Neuronal stem cell (in vitro differentiated cells): Measurements from ENCODE around the gene SMIM41.

ENCODE experiments used
- DNase-seq: peaks from one replicate; pipeline ENCODE4 v3.0.0-alpha.2; 2013; ENCODE audit warnings: low spot score
- H2AFZ ChIP-seq: one replicate; pipeline ENCODE4 v1.6.1; 2013; ENCODE audit warnings: mild to moderate bottlenecking, low read length, inconsistent platforms
- H2AK5ac ChIP-seq: 2 replicates; pipeline ENCODE4 v1.6.1; 2013; ENCODE audit warnings: low read depth, mild to moderate bottlenecking, inconsistent platforms, low read length, moderate library complexity, mixed read lengths
- H2BK120ac ChIP-seq: 2 replicates; pipeline ENCODE4 v1.6.1; 2013; ENCODE audit warnings: low read depth, mild to moderate bottlenecking, inconsistent platforms, low read length, moderate library complexity, mixed read lengths
- H2BK12ac ChIP-seq: one replicate; pipeline ENCODE4 v1.6.1; 2013; ENCODE audit warnings: low read length, inconsistent platforms
- H2BK15ac ChIP-seq: 2 replicates; pipeline ENCODE4 v1.6.1; 2013; ENCODE audit warnings: mild to moderate bottlenecking, low read length, inconsistent platforms, mixed read lengths
- H2BK5ac ChIP-seq: one replicate; pipeline ENCODE4 v1.6.1; 2013; ENCODE audit warnings: inconsistent platforms, mild to moderate bottlenecking, low read length, moderate library complexity
- H3K14ac ChIP-seq: one replicate; pipeline ENCODE4 v1.6.1; 2013; ENCODE audit warnings: low read length, inconsistent platforms
- H3K18ac ChIP-seq: 2 replicates; pipeline ENCODE4 v1.6.1; 2013; ENCODE audit warnings: low read length, inconsistent platforms
- H3K23ac ChIP-seq: 2 replicates; pipeline ENCODE4 v1.6.1; 2013; ENCODE audit warnings: low read depth, mild to moderate bottlenecking, mixed read lengths, low read length, inconsistent platforms; ENCODE audit not compliant: poor library complexity
- H3K27ac ChIP-seq: replicated peaks from 3 replicates; pipeline ENCODE4 v1.5.1; 2013; ENCODE audit warnings: low read length, inconsistent platforms
- H3K27me3 ChIP-seq, 3 experiments: 2 replicates each; pipeline ENCODE4 v1.6.1; 2013; ENCODE audit warnings: low read length in 3 of 3, mild to moderate bottlenecking in 2 of 3, inconsistent platforms in 1 of 3, low read depth in 1 of 3, mixed read lengths in 1 of 3, moderate library complexity in 1 of 3; ENCODE audit not compliant: control insufficient read depth in 3 of 3, insufficient read depth in 3 of 3
- H3K36me3 ChIP-seq, 2 donors: replicated peaks in 1 of 2; 2 replicates each; pipeline ENCODE4 v1.6.1; 2013; ENCODE audit warnings: low read length in 2 of 2; ENCODE audit not compliant: control insufficient read depth in 2 of 2, insufficient read depth in 2 of 2
- H3K4ac ChIP-seq: 2 replicates; pipeline ENCODE4 v1.6.1; 2013; ENCODE audit warnings: inconsistent platforms, mild to moderate bottlenecking, low read length, moderate library complexity
- H3K4me1 ChIP-seq, 2 donors: 1 replicate in 1 of 2; 2 replicates in 1 of 2; pipeline ENCODE4 v1.6.1; 2013; ENCODE audit warnings: low read length in 2 of 2, low read depth in 1 of 2; ENCODE audit not compliant: control insufficient read depth in 2 of 2, insufficient read depth in 1 of 2
- H3K4me2 ChIP-seq: one replicate; pipeline ENCODE4 v1.6.1; 2013; ENCODE audit warnings: mild to moderate bottlenecking, low read length, inconsistent platforms; ENCODE audit not compliant: insufficient read depth, poor library complexity, severe bottlenecking
- H3K4me3 ChIP-seq, 2 donors: 2 replicates each; pipeline ENCODE4 v1.5.1; 2013; ENCODE audit warnings: low read length in 2 of 2, mild to moderate bottlenecking in 2 of 2, inconsistent platforms in 1 of 2, moderate library complexity in 1 of 2
- H3K79me1 ChIP-seq: one replicate; pipeline ENCODE4 v1.6.1; 2013; ENCODE audit warnings: low read depth, mild to moderate bottlenecking, inconsistent platforms, low read length, moderate library complexity
- H3K9ac ChIP-seq: one replicate; pipeline ENCODE4 v1.6.1; 2013; ENCODE audit warnings: mild to moderate bottlenecking, low read depth, low read length, inconsistent platforms; ENCODE audit not compliant: poor library complexity
- H3K9me3 ChIP-seq, 2 donors: replicated peaks in 1 of 2; 2 replicates each; pipeline versions ENCODE3 to v1.6.1; 2013; ENCODE audit warnings: low read length in 2 of 2, mild to moderate bottlenecking in 2 of 2, inconsistent platforms in 1 of 2, low read depth in 1 of 2, mixed read lengths in 1 of 2, moderate library complexity in 1 of 2; ENCODE audit not compliant: control insufficient read depth in 2 of 2, insufficient read depth in 1 of 2
- H4K8ac ChIP-seq: one replicate; pipeline ENCODE4 v1.6.1; 2013; ENCODE audit warnings: low read depth, mild to moderate bottlenecking, inconsistent platforms, low read length, moderate library complexity
- H4K91ac ChIP-seq: one replicate; pipeline ENCODE4 v1.6.1; 2013; ENCODE audit warnings: low read length, low read depth, mild to moderate bottlenecking, inconsistent platforms; ENCODE audit not compliant: poor library complexity
- WGBS, 2 donors: extraction: QIAGEN DNeasy Blood & Tissue Kit; methylation state at CpG; one replicate each; pipeline ENCODE4 v1.1.7; 2013; ENCODE audit warnings: missing lambda C conversion rate in 2 of 2, mixed read lengths in 1 of 2; ENCODE audit not compliant: insufficient read length in 2 of 2, insufficient replicate concordance in 1 of 2; ENCODE audit errors: extremely low coverage in 2 of 2; 5-methylcytosine and 5-hydroxymethylcytosine counted together

The SMIM41 gene

DNA sequence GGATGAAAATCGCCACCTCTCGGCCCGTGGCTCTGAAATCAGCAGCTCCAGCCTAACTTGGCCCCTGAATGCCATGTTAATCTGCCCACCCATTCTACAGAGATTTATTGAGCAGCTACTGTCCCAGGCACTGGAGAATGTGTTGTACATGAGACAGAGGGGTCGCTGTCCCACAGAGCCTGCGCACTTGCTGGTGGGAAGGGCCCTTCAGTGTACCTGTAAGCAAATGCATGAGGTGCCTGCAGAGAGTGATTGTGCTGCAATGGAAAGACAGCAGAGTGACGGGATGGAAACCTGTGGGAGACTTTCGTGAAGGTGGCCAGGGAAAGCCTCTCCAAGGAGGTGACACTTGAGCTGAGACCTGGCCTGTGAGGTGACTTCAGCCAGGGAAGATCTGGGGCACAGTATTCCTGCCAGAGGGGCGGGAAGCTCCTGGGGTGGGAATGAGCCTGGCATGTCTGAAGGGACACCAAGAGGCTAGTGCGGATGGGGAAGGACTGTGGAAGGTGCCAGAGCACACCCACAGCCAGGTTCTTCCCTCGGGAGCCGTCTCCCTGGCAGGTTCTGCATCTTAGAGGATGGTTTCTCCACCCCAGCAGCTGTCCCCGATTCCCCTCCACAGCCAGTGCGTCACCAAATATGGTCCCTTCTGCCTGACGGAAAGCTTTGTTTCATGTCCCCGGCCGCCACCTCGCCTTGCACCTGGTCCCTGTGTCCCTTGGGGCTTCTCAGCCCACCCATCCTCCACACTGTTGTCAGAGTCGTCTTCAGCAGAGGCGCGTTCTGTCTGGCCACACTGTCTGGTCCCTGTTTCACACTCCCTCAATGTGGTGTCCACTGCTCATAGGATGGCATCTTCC is 8.7 kb downstream of the SMIM41 start:
- no peak overlapping the region for H4K91ac ChIP-seq
- H3K27ac ChIP-seq: no peak overlapping the region
- no peak overlapping the region for H3K18ac ChIP-seq
- peaks cover 0 to 60% (median 0%) of the 10 kb centered on the region in 3 experiments for H3K27me3 ChIP-seq
- DNase-seq: no peak
- no peak overlapping the region for H2BK120ac ChIP-seq
- H2AK5ac ChIP-seq: no peak overlapping the region
- H3K23ac ChIP-seq: no peak overlapping the region
- no peak overlapping the region for H3K4ac ChIP-seq
- H4K8ac ChIP-seq: no peak overlapping the region
- H3K4me2 ChIP-seq: no peak overlapping the region
- H3K9ac ChIP-seq: no peak overlapping the region
- H3K36me3 ChIP-seq: no peaks in the 10 kb centered on the region
- H3K79me1 ChIP-seq: no peaks in the 10 kb centered on the region
- no CpG with 5 or more reads among the region's 20 CpGs for WGBS, 2 donors
- H3K9me3 ChIP-seq: no peaks in the 10 kb centered on the region
- peak overlapping the region; percentile 31 for H2BK15ac ChIP-seq
- H3K14ac ChIP-seq: no peak overlapping the region
- H2BK5ac ChIP-seq: peak overlapping the region; percentile 33
- H3K4me3 ChIP-seq: no peak overlapping the region
- peaks cover 0 to 1% of the 10 kb centered on the region in 2 donors for H3K4me1 ChIP-seq
- H2BK12ac ChIP-seq: no peak overlapping the region
- no peak overlapping the region for H2AFZ ChIP-seq

DNA sequence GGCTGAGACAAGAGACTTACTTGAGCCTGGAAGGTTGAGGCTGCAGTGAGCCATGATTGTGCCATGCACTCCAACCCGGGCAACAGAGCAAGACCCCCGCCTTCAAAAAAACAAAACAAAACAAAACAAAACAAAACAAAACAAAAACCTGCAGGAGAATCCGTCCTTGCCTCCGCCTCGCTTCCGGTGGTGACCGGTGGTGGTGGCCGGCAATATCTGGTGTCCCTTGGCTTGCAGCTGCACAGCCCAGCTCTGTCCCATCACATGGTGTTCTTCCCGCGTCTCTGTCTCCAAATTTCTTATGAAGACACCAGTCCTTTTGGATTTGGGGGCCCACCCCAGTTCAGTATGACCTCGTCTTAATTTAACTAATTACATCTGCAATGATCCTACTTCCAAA is 10.0 kb downstream of the SMIM41 start:
- H3K36me3 ChIP-seq: no peaks in the 10 kb centered on the region
- no peak overlapping the region for H3K9ac ChIP-seq
- H3K4me2 ChIP-seq: no peak overlapping the region
- H3K27ac ChIP-seq: no peak overlapping the region
- H3K4me3 ChIP-seq: no peak overlapping the region
- no peaks in the 10 kb centered on the region for H3K4me1 ChIP-seq
- H3K18ac ChIP-seq: no peak overlapping the region
- WGBS, 2 donors: no CpG with 5 or more reads among the region's 11 CpGs
- no peak overlapping the region for H3K23ac ChIP-seq
- H2BK15ac ChIP-seq: no peak overlapping the region
- H2BK5ac ChIP-seq: no peak overlapping the region
- H2BK120ac ChIP-seq: no peak overlapping the region
- H3K14ac ChIP-seq: no peak overlapping the region
- H2AK5ac ChIP-seq: no peak overlapping the region
- H3K79me1 ChIP-seq: no peaks in the 10 kb centered on the region
- no peak overlapping the region for H4K8ac ChIP-seq
- no peaks in the 10 kb centered on the region for H3K9me3 ChIP-seq
- H3K27me3 ChIP-seq: peaks cover 0 to 59% (median 0%) of the 10 kb centered on the region in 3 experiments
- H4K91ac ChIP-seq: no peak overlapping the region
- H2AFZ ChIP-seq: no peak overlapping the region
- H2BK12ac ChIP-seq: no peak overlapping the region
- no peak overlapping the region for H3K4ac ChIP-seq
- DNase-seq: no peak

DNA sequence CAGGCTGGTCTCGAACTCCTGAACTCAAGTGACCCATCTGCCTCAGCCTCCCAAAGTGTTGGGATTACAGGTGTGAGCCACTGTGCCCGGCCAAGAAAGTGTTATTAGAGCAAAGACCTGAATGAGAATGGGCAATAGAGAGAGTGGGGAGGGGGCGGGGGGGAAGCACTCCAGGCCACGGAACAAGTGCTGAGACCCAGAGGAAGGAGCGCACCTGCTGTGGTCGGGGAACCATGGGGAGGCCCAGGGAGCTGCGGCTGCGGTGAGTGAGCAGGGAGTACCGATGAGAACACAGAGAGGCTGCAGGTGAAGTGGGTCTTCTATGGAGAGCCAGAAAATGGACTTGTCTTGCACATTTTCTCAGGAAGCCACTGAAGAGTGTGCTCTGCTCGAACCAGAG is 10.8 kb downstream of the SMIM41 start:
- no peak overlapping the region for H2AK5ac ChIP-seq
- H2BK12ac ChIP-seq: no peak overlapping the region
- no peak overlapping the region for H4K8ac ChIP-seq
- no peak overlapping the region for H3K4me3 ChIP-seq
- DNase-seq: no peak
- H3K36me3 ChIP-seq: no peaks in the 10 kb centered on the region
- H3K4me2 ChIP-seq: no peak overlapping the region
- WGBS, 2 donors: no CpG with 5 or more reads among the region's 10 CpGs
- no peak overlapping the region for H2BK5ac ChIP-seq
- H3K23ac ChIP-seq: peak overlapping the region; percentile 22
- H2AFZ ChIP-seq: no peak overlapping the region
- no peak overlapping the region for H4K91ac ChIP-seq
- no peak overlapping the region for H3K9ac ChIP-seq
- H2BK120ac ChIP-seq: no peak overlapping the region
- no peak overlapping the region for H3K4ac ChIP-seq
- no peaks in the 10 kb centered on the region for H3K4me1 ChIP-seq
- H3K9me3 ChIP-seq: no peaks in the 10 kb centered on the region
- no peak overlapping the region for H3K14ac ChIP-seq
- no peak overlapping the region for H3K27ac ChIP-seq
- peaks cover 0 to 51% (median 0%) of the 10 kb centered on the region in 3 experiments for H3K27me3 ChIP-seq
- H3K18ac ChIP-seq: peak overlapping the region; percentile 19
- H2BK15ac ChIP-seq: no peak overlapping the region
- no peaks in the 10 kb centered on the region for H3K79me1 ChIP-seq

DNA sequence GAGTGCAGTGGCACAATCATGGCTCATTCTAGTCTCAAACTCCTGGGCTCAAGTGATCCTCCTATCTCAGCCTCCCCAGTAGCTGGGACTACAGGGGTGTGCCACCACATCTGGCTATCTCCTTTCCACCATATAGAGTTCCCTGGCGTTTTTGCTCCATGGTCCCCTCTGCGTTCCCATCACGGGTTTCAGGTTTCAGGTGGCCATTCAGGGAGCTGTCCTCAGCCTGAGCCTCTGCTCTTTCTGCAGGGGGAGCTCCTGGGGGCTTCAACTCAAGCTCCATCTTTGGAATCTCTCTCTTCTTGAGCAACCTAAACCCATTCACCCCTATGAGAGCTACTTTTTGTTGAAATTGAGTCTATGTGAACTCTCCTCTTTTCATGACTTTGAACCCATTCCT is 11.6 kb downstream of the SMIM41 start:
- Histone ChIP-seq H2BK15ac (no peak overlapping the region), H3K23ac (no peak overlapping the region), H4K8ac (no peak overlapping the region), H3K4me2 (no peak overlapping the region), H2BK120ac (no peak overlapping the region), H3K9me3 (no peaks in the 10 kb centered on the region), H3K9ac (no peak overlapping the region), H4K91ac (no peak overlapping the region), H2AFZ (no peak overlapping the region), H2BK5ac (no peak overlapping the region), H3K18ac (no peak overlapping the region), H2AK5ac (no peak overlapping the region), H3K4me3 (no peak overlapping the region), H3K4me1 (no peaks in the 10 kb centered on the region), H3K14ac (no peak overlapping the region), H3K79me1 (no peaks in the 10 kb centered on the region), H3K4ac (no peak overlapping the region), H2BK12ac (no peak overlapping the region), H3K27me3 (peaks cover 0 to 44% (median 0%) of the 10 kb centered on the region in 3 experiments), H3K36me3 (no peaks in the 10 kb centered on the region), H3K27ac (no peak overlapping the region)
- WGBS, 2 donors: no CpG with 5 or more reads among the region's 3 CpGs
- DNase-seq: no peak
